ENCODE data around the gene GLP2R. TPM values are rescaled to one million over a fixed set of nuclear protein-coding genes. Genes with fewer than 3 reads are reported as not detected.

The GLP2R gene
- total RNA-seq, 2 experiments from 2014 or later, result not detected

GRCh38 chr17:9798008-9798407 is 27.7 kb upstream of the GLP2R start:
- no peaks in the 10 kb centered on the region for H3K79me2 ChIP-seq (ENCODE audit: insufficient read depth, low read depth, low read length)
- no peaks in the 10 kb centered on the region for H3K9me2 ChIP-seq (ENCODE audit: insufficient read depth, low read length)
- no peak for DNase-seq (ENCODE audit: low spot score)
- H2AFZ ChIP-seq (ENCODE audit: low read length), result no peak overlapping the region
- intact Hi-C loops (cut with micrococcal nuclease; ENCODE audit: unreplicated experiment), result no loop called here
- H3K9me3 ChIP-seq (ENCODE audit: low read length), result no peaks in the 10 kb centered on the region
- TF ChIP-seq EZH2phosphoT487 (IDR thresholded peaks at IDR 0.05; ENCODE audit: borderline replicate concordance, low read depth, low read length), result no peak
- TF ChIP-seq, protein P1, sequence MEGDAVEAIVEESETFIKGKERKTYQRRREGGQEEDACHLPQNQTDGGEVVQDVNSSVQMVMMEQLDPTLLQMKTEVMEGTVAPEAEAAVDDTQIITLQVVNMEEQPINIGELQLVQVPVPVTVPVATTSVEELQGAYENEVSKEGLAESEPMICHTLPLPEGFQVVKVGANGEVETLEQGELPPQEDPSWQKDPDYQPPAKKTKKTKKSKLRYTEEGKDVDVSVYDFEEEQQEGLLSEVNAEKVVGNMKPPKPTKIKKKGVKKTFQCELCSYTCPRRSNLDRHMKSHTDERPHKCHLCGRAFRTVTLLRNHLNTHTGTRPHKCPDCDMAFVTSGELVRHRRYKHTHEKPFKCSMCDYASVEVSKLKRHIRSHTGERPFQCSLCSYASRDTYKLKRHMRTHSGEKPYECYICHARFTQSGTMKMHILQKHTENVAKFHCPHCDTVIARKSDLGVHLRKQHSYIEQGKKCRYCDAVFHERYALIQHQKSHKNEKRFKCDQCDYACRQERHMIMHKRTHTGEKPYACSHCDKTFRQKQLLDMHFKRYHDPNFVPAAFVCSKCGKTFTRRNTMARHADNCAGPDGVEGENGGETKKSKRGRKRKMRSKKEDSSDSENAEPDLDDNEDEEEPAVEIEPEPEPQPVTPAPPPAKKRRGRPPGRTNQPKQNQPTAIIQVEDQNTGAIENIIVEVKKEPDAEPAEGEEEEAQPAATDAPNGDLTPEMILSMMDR (conservative IDR thresholded peaks at IDR 0.05; ENCODE audit: low read length), result no peak
- no peaks in the 10 kb centered on the region for H4K20me1 ChIP-seq (ENCODE audit: insufficient read depth, low read length)
- no peak overlapping the region for H3K4me3 ChIP-seq (ENCODE audit: low read depth, low read length, poor library complexity, severe bottlenecking)
- POLR2A ChIA-PET, result no interaction called here
- no peak overlapping the region for H3K4me2 ChIP-seq (ENCODE audit: low read length)
- no peaks in the 10 kb centered on the region for H3K4me1 ChIP-seq (ENCODE audit: insufficient read depth, low read length, poor library complexity, severe bottlenecking)
- no peaks in the 10 kb centered on the region for H3K36me3 ChIP-seq (ENCODE audit: insufficient read depth, low read length)
- CTCF ChIA-PET (ENCODE audit: unreplicated experiment), result no interaction called here
- no TSS peak for BruUV-seq (replicated peaks)
- H3K27ac ChIP-seq (ENCODE audit: low read depth, low read length, poor library complexity, severe bottlenecking), result no peak overlapping the region

DNA sequence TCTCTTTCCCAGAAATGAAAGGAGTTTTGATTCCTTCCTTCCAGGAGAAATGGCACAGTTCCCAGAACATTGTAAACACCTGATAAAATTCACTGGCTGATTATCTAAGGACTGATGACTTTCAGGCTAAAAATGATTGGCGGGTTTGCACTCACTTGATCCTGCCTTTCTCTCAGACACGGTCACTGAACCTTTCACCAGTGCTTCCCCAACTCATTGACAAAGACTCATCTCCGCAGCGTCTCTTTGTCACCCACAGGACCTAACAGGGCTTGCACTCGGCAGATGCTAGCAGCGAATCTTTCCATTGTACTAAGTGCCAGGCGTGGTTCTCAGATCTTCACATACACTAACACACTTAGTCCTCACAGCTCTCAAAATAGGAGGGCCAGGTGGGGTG is 27.0 kb upstream of the GLP2R start:
- Histone ChIP-seq H3K4me3 (ENCODE audit: low read depth, low read length, poor library complexity, severe bottlenecking) (no peak overlapping the region), H2AFZ (ENCODE audit: low read length) (no peak overlapping the region), H3K9me3 (ENCODE audit: low read length) (no peaks in the 10 kb centered on the region), H3K4me1 (ENCODE audit: insufficient read depth, low read length, poor library complexity, severe bottlenecking) (no peaks in the 10 kb centered on the region), H3K9me2 (ENCODE audit: insufficient read depth, low read length) (no peaks in the 10 kb centered on the region), H3K79me2 (ENCODE audit: insufficient read depth, low read depth, low read length) (no peaks in the 10 kb centered on the region), H3K27ac (ENCODE audit: low read depth, low read length, poor library complexity, severe bottlenecking) (no peak overlapping the region), H3K4me2 (ENCODE audit: low read length) (no peak overlapping the region), H4K20me1 (ENCODE audit: insufficient read depth, low read length) (no peaks in the 10 kb centered on the region), H3K36me3 (ENCODE audit: insufficient read depth, low read length) (no peaks in the 10 kb centered on the region)
- ChIA-PET POLR2A (no interaction called here), CTCF (ENCODE audit: unreplicated experiment) (no interaction called here)
- no peak for DNase-seq (ENCODE audit: low spot score)
- no TSS peak for BruUV-seq (replicated peaks)
- intact Hi-C loops (cut with micrococcal nuclease; ENCODE audit: unreplicated experiment), result no loop called here
- no peak for TF ChIP-seq EZH2phosphoT487 (IDR thresholded peaks at IDR 0.05; ENCODE audit: borderline replicate concordance, low read depth, low read length)
- TF ChIP-seq, protein P1 (conservative IDR thresholded peaks at IDR 0.05; ENCODE audit: low read length), result no peak

DNA sequence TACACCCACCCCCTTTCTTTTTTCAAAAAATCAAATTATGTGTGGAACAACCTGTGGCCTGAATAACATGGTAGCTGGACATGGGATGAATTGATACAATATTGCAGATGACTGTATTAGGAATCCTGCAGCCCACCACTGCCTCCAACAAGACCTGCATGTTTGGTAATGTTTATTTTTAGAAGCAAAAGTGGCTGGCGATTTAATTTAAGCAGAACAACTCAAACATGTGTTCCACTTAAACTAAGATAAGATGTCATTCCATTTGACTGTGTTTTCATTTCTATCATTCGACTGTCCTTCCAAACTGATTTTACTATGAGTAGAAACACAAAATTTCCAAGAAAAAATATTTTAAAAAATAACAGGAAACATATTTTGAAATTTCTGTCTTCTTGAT is 24.2 kb upstream of the GLP2R start:
- Histone ChIP-seq H3K36me3 (ENCODE audit: insufficient read depth, low read length) (no peaks in the 10 kb centered on the region), H3K79me2 (ENCODE audit: insufficient read depth, low read depth, low read length) (no peaks in the 10 kb centered on the region), H3K4me3 (ENCODE audit: low read depth, low read length, poor library complexity, severe bottlenecking) (no peak overlapping the region), H2AFZ (ENCODE audit: low read length) (no peak overlapping the region), H3K9me3 (ENCODE audit: low read length) (no peaks in the 10 kb centered on the region), H3K27ac (ENCODE audit: low read depth, low read length, poor library complexity, severe bottlenecking) (no peak overlapping the region), H4K20me1 (ENCODE audit: insufficient read depth, low read length) (no peaks in the 10 kb centered on the region), H3K4me1 (ENCODE audit: insufficient read depth, low read length, poor library complexity, severe bottlenecking) (no peaks in the 10 kb centered on the region), H3K4me2 (ENCODE audit: low read length) (no peak overlapping the region), H3K9me2 (ENCODE audit: insufficient read depth, low read length) (no peaks in the 10 kb centered on the region)
- no TSS peak for BruUV-seq (replicated peaks)
- CTCF ChIA-PET (ENCODE audit: unreplicated experiment), result no interaction called here
- intact Hi-C loops (cut with micrococcal nuclease; ENCODE audit: unreplicated experiment), result no loop called here
- DNase-seq (ENCODE audit: low spot score), result no peak
- no peak for TF ChIP-seq EZH2phosphoT487 (IDR thresholded peaks at IDR 0.05; ENCODE audit: borderline replicate concordance, low read depth, low read length)
- TF ChIP-seq, protein P1 (conservative IDR thresholded peaks at IDR 0.05; ENCODE audit: low read length), result no peak
- POLR2A ChIA-PET, result no interaction called here
